Vagina (tissue), 2 donors: ENCODE measurements around the gene POLL. TPM values are rescaled to one million over a fixed set of nuclear protein-coding genes. Genes with fewer than 3 reads are reported as not detected.
"Not testable (repeated sequence)": the region's sequence is repeated elsewhere in the genome, so short reads cannot be mapped to it uniquely, and the experiment has no call there.

Experiments
- DNase-seq, 2 donors: peaks; one replicate each; pipeline ENCODE4 v3.0.0-alpha.2; 2017; ENCODE audit errors: extremely low spot score in 2 of 2
- H3K27ac ChIP-seq: fragments of 200-600 bp; sonication (generic); one replicate; pipeline ENCODE4 v1.5.1; 2019
- H3K27me3 ChIP-seq: fragments of 200-600 bp; sonication (generic); one replicate; pipeline ENCODE4 v1.5.1; 2019
- H3K36me3 ChIP-seq, 2 donors: fragments of 200-600 bp; sonication (generic); one replicate each; pipeline ENCODE4 v1.5.1; 2017 to 2019
- H3K4me1 ChIP-seq: fragments of 200-600 bp; sonication (generic); one replicate; pipeline ENCODE4 v1.5.1; 2019
- H3K4me3 ChIP-seq, 2 donors: fragments of 200-600 bp; sonication (generic); 1 replicate in 1 of 2; 2 replicates in 1 of 2; pipeline ENCODE4 v1.5.1; 2016 to 2019
- H3K9me3 ChIP-seq: fragments of 200-600 bp; sonication (generic); one replicate; pipeline ENCODE4 v1.5.1; 2019
- CTCF ChIP-seq, 3 experiments: fragments of 450-650 bp in 2 of 3; fragments of 200-600 bp in 1 of 3; sonication (generic) in 1 of 3; IDR thresholded peaks; one replicate each; pipeline ENCODE4 v1.5.1; 2017 to 2019; ENCODE audit warnings: antibody characterized with exemption in 3 of 3, mild to moderate bottlenecking in 2 of 3, moderate library complexity in 2 of 3
- POLR2A ChIP-seq, 2 donors: fragments of 450-650 bp; IDR thresholded peaks; one replicate each; pipeline ENCODE4 v1.6.1; 2017; ENCODE audit warnings: antibody characterized with exemption in 2 of 2, mild to moderate bottlenecking in 2 of 2, moderate library complexity in 2 of 2
- POLR2AphosphoS5 ChIP-seq, 2 donors: sonication (generic); formaldehyde crosslinking; IDR thresholded peaks; one replicate each; pipeline ENCODE4 v1.9.0; 2017; ENCODE audit warnings: antibody characterized with exemption in 2 of 2, mild to moderate bottlenecking in 2 of 2, low read depth in 1 of 2; ENCODE audit not compliant: insufficient read depth in 1 of 2
- intact Hi-C: fragments of 100-400 bp; cut with DNase I; formaldehyde crosslinking; loops from one replicate; pipeline ENCODE4 v1.15.1; 2023
- total RNA-seq: library from RNA; depleted of rRNA; stranded (reverse); fragments of >200 nt; gene quantifications from one replicate; pipeline ENCODE4 v1.2.3, GENCODE V29; 2016

Gene POLL
- total RNA-seq = 21.1 TPM

- H3K4me1 ChIP-seq = peaks cover 24% of the 10 kb centered on the region
- peak within 1 kb of the TSS; percentile 83 for H3K4me3 ChIP-seq
- intact Hi-C loops = no loop called here
- TF ChIP-seq POLR2AphosphoS5 (IDR thresholded peaks at IDR 0.05; ENCODE audit: insufficient read depth in 1 of 2, low read depth in 1 of 2) = peak; percentile 44 to 73
- TF ChIP-seq POLR2A (IDR thresholded peaks at IDR 0.05) = no peak
- no peak for TF ChIP-seq CTCF (IDR thresholded peaks at IDR 0.05)
- peak within 1 kb of the TSS; percentile 57 for H3K27ac ChIP-seq
- peak in 1 of 2 donors; percentile 92 for DNase-seq
- no peaks in the 10 kb centered on the region for H3K27me3 ChIP-seq
- H3K36me3 ChIP-seq = peaks cover 0 to 15% of the 10 kb centered on the region in 2 donors
- H3K9me3 ChIP-seq = no peaks in the 10 kb centered on the region
Measured at GRCh38 chr10:101587725-101588653, at the start of gene POLL, which contains the start of gene DPCD. POLL (minus strand) TSS chr10:101588257; CDS start chr10:101587360, 897 bp downstream. DPCD (plus strand) TSS chr10:101588321; CDS start chr10:101588337, 16 bp downstream.

GRCh38 chr10:101633510-101633909 lies 45.5 kb upstream of the POLL start:
- H3K36me3 ChIP-seq, H3K9me3 ChIP-seq, H3K4me3 ChIP-seq, DNase-seq, H3K4me1 ChIP-seq, H3K27ac ChIP-seq, H3K27me3 ChIP-seq, intact Hi-C loops: not testable (repeated sequence)

- Histone ChIP-seq H3K4me3 (no peak overlapping the region), H3K27me3 (no peaks in the 10 kb centered on the region), H3K4me1 (no peaks in the 10 kb centered on the region), H3K9me3 (no peaks in the 10 kb centered on the region), H3K36me3 (no peaks in the 10 kb centered on the region), H3K27ac (no peak overlapping the region)
- intact Hi-C loops = no loop called here
- TF ChIP-seq POLR2A (IDR thresholded peaks at IDR 0.05) (no peak), CTCF (IDR thresholded peaks at IDR 0.05) (no peak)
- no peak for DNase-seq
Measured at GRCh38 chr10:101631821-101632475, 43.9 kb upstream of the POLL start.

- H3K4me3 ChIP-seq = no peak overlapping the region
- peaks cover 11% of the 10 kb centered on the region for H3K4me1 ChIP-seq
- no peaks in the 10 kb centered on the region for H3K9me3 ChIP-seq
- intact Hi-C loops = no loop called here
- no peaks in the 10 kb centered on the region for H3K36me3 ChIP-seq
- no peaks in the 10 kb centered on the region for H3K27me3 ChIP-seq
- no peak for DNase-seq
- no peak overlapping the region for H3K27ac ChIP-seq
- no peak for TF ChIP-seq POLR2AphosphoS5 (IDR thresholded peaks at IDR 0.05; ENCODE audit: insufficient read depth in 1 of 2, low read depth in 1 of 2)
- TF ChIP-seq CTCF (IDR thresholded peaks at IDR 0.05) = no peak
- no peak for TF ChIP-seq POLR2A (IDR thresholded peaks at IDR 0.05)
Measured at GRCh38 chr10:101630633-101630920, 42.5 kb upstream of the POLL start.

GRCh38 chr10:101629837-101630632 lies 42.0 kb upstream of the POLL start:
- TF ChIP-seq CTCF (IDR thresholded peaks at IDR 0.05) = no peak
- TF ChIP-seq POLR2A (IDR thresholded peaks at IDR 0.05) = no peak
- TF ChIP-seq POLR2AphosphoS5 (IDR thresholded peaks at IDR 0.05; ENCODE audit: insufficient read depth in 1 of 2, low read depth in 1 of 2) = no peak
- intact Hi-C loops = no loop called here
- H3K27me3 ChIP-seq = no peaks in the 10 kb centered on the region
- no peak for DNase-seq
- H3K27ac ChIP-seq = no peak overlapping the region
- peaks cover 17% of the 10 kb centered on the region for H3K4me1 ChIP-seq
- H3K9me3 ChIP-seq = no peaks in the 10 kb centered on the region
- no peaks in the 10 kb centered on the region for H3K36me3 ChIP-seq
- H3K4me3 ChIP-seq = no peak overlapping the region
